NCI-H146 treated with DMSO at 0.1 percent for 48 hours (cell line): Measurements from ENCODE around the gene ZIC1.

ENCODE experiments used
- DNase-seq: peaks from one replicate; lab custom pipeline; 2025; ENCODE audit not compliant: unreplicated experiment; lab: John Stamatoyannopoulos, UW

Gene ZIC1

GRCh38 chr3:147421184-147421912, 12.2 kb downstream of the ZIC1 start:
- DNase-seq: no peak

DNA sequence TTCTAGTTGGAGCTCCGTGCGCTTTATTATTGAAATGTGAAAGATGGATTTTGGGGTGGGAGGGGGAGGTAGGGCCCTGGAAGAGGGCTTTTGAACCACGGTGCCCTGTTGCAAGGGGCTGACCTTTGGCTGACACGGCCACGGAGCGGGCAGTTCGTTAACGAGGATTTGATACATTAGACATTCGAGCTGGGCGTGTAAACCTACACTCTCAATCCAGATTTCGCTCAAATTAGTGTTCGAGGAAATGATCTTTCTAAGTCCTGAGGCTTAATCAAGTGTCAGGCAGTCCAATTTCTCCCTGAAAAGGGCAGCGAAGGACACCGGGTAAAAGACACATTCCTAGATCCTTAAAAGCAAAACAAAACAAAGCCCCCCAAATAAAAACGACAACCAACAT, 13.0 kb downstream of the ZIC1 start:
- no peak for DNase-seq

GRCh38 chr3:147422601-147423536, 13.7 kb downstream of the ZIC1 start:
- no peak for DNase-seq

DNA sequence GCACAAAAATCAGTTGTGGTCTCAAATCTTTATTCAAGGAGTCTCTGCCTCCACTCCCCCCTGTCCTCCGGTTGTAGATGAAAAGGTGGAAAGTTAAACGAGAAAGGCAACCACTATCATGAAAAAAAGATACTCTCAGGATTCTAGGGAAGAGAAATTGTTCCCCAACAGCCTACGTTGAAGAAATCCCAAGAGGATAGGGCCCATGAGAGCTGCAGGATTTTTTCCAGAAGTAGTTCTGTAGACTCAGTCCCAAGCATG, 14.3 kb downstream of the ZIC1 start:
- DNase-seq: no peak

DNA sequence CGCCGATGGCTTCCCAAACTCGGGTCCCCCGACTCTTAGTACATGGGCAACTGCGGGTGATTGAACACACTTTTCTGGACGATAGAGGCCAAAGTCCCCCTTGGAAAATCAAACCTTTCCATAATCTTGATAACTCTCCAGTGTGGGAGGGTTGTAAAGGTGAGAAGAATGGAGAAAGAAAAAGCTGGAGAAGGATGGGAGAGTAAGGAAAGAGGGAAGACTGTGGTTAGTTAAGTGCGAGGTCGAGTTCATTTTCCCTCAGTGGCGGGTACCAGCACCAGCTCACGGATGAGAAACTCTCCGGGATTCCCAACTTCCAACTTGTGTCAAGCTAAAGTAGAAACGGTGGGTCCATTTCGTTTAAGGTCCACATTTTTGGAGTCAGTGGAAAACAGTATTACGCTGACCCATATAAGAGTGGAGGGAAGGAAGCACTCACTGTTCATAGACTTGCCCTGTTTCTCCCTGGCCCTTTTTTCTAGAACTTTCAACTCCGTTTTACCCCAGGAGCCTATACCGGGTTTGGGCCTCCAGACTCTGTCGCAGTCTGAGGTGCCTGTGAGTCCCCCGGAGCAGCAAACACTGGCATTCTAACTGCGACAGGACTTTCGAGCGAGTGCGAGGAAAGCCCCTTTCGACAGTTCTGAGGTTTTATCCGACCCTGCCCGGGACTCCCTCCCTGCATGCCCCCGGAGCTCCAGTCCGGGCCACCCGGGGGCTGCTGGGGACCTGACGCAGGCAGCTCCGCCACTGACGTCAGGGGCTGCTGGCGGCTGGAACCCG, 14.8 kb downstream of the ZIC1 start:
- DNase-seq: no peak

GRCh38 chr3:147424581-147425387, 15.6 kb downstream of the ZIC1 start:
- DNase-seq: no peak

- no peak for DNase-seq
Measured at GRCh38 chr3:147425388-147425850, 16.3 kb downstream of the ZIC1 start.

- DNase-seq: no peak
Measured at GRCh38 chr3:147426931-147427330, 17.8 kb downstream of the ZIC1 start.

GRCh38 chr3:147427746-147428145, 18.6 kb downstream of the ZIC1 start:
- no peak for DNase-seq

GRCh38 chr3:147428326-147428725, 19.2 kb downstream of the ZIC1 start:
- DNase-seq: no peak

- no peak for DNase-seq
Measured at GRCh38 chr3:147428754-147429153, 19.6 kb downstream of the ZIC1 start.

DNA sequence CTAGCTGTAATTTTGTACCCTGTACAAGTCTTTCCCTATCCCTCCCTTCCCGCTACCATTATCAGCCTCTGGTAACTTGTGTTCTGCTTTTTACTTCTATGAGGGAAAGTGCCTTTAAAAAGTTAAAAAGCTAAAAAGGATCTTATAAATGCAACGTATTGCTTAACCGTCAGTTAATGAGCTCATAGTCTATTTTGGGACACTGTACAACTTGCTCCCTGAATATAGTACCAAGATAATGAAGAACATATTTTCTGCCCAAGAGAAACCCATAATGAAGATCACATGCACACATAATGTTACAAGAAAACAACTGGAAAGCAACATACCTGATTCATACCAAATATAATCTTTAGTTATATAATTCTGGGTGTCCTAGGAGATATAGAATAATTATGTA, 22.6 kb downstream of the ZIC1 start:
- no peak for DNase-seq

- DNase-seq: no peak
Measured at GRCh38 chr3:147447224-147447623, 38.1 kb downstream of the ZIC1 start.

DNA sequence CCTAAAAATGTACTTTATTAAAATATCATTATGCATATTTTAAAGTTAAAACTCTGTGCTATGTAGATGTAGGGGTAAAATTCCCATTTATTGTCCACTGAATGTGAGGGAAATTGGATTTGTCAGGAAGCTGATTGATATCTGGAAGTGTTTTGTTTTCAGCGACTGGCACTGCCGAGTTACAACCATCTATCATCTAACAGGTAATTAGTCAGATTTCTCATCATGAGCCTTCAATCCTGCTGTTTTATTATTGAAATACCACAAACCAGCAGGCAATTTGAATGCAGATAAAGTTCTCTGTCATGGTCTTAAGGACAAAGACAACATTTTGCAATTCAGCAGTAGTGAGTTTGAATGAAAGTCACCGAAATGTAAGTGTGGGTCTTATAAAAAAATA, 40.5 kb downstream of the ZIC1 start:
- no peak for DNase-seq

GRCh38 chr3:147458995-147459704, 50.0 kb downstream of the ZIC1 start:
- no peak for DNase-seq

DNA sequence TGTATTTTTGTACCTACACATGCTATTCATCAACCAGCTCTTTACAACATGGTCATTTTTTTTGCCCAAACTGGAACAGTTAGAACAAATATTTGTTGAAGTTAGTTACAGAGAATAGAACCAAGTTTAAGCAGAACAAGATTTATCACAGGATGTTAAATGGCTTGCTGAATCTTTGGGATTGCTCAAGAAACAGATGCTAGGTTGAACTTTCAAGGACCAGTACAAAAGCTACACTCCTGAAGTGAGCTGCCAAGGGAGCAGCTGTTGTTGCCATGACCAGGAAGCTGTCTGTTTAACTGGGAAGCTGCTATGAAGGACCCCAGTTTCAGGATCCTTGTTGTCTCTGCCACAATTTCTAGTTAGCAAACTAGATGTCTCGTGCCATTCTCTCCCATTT, 53.7 kb downstream of the ZIC1 start:
- DNase-seq: no peak
